GM12878 (cell line): ENCODE data around the gene PKD2.

Experiments
- ASH2L ChIP-seq: fragments of 300-600, 200-600 bp; sonication (generic); IDR thresholded peaks from 2 replicates; pipeline ENCODE4 v1.6.1; 2017; ENCODE audit warnings: low read depth, mild to moderate bottlenecking, borderline replicate concordance
- BRCA1 ChIP-seq: IDR thresholded peaks from 2 replicates; pipeline ENCODE4 v1.6.1; 2011; ENCODE audit warnings: low read depth, low read length, improper control_type of control experiment
- DPF2 ChIP-seq: fragments of 450-650 bp; IDR thresholded peaks from 2 replicates; pipeline ENCODE4 v1.6.1; 2017; ENCODE audit warnings: mild to moderate bottlenecking
- HCFC1 ChIP-seq: fragments of 150-350 bp; IDR thresholded peaks from 2 replicates; pipeline ENCODE4 v1.6.1; 2014; ENCODE audit warnings: low read length
- PML ChIP-seq: IDR thresholded peaks from 2 replicates; pipeline ENCODE4 v1.6.1; 2012; ENCODE audit warnings: low read length, inconsistent platforms
- POLR2A ChIP-seq: IDR thresholded peaks from 2 replicates; pipeline ENCODE4 v1.6.1; 2011; ENCODE audit warnings: low read depth, mild to moderate bottlenecking, low read length
- POLR2AphosphoS2 ChIP-seq: IDR thresholded peaks from 2 replicates; pipeline ENCODE4 v1.6.1; 2011; ENCODE audit warnings: low read depth, mild to moderate bottlenecking, low read length, improper control_type of control experiment, moderate library complexity
- REST ChIP-seq: IDR thresholded peaks from 2 replicates; pipeline ENCODE4 v1.6.1; 2012; ENCODE audit warnings: mild to moderate bottlenecking, low read depth, low read length
- YY1 ChIP-seq: IDR thresholded peaks from 2 replicates; pipeline ENCODE4 v1.6.1; 2011; ENCODE audit warnings: low read depth, mild to moderate bottlenecking, low read length
- TF ChIP-seq, protein P1 (sequence below): IDR thresholded peaks from 2 replicates; pipeline ENCODE4 v1.6.1; 2012; ENCODE audit warnings: low read depth, low read length, improper control_type of control experiment
- TF ChIP-seq, protein P2 (sequence below), 3 experiments: IDR thresholded peaks in 2 of 3; conservative IDR thresholded peaks in 1 of 3; 2 replicates each; pipeline ENCODE4 v1.5.1; 2011; ENCODE audit warnings: low read depth in 3 of 3, low read length in 3 of 3, mild to moderate bottlenecking in 3 of 3, control low read depth in 2 of 3, moderate library complexity in 2 of 3, inconsistent platforms in 1 of 3, mixed read lengths in 1 of 3; ENCODE audit not compliant: control insufficient read depth in 2 of 3, insufficient read depth in 1 of 3; ENCODE audit errors: extremely low read depth in 1 of 3

DNA sequence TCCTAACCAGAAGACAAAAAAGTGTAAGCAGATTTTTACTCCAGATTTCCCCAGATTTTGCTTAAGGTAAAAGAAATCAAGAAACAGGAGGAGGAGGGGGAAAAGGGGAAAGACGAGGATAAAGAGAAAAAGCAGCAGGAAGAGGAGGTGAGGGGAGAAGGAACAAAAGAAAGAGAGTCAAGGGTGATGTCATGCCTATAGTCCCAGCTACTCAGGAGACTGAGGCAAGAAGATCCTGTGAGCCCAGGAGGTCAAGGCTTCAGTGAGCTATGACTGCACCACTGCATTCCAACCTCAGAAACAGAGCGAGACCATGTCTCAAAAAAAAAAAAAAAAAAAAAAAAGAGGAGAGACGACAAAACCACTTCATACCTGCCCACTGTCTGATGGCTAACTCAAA, 12.0 kb upstream of the PKD2 start:
- TF ChIP-seq DPF2: no peak
- no peak for TF ChIP-seq ASH2L
- no peak for TF ChIP-seq POLR2AphosphoS2
- no peak for TF ChIP-seq REST
- no peak for TF ChIP-seq YY1
- no peak for TF ChIP-seq PML
- TF ChIP-seq POLR2A: no peak
- TF ChIP-seq, protein P1, sequence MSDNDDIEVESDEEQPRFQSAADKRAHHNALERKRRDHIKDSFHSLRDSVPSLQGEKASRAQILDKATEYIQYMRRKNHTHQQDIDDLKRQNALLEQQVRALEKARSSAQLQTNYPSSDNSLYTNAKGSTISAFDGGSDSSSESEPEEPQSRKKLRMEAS: no peak
- TF ChIP-seq HCFC1: no peak
- TF ChIP-seq BRCA1: no peak
- TF ChIP-seq, protein P2, sequence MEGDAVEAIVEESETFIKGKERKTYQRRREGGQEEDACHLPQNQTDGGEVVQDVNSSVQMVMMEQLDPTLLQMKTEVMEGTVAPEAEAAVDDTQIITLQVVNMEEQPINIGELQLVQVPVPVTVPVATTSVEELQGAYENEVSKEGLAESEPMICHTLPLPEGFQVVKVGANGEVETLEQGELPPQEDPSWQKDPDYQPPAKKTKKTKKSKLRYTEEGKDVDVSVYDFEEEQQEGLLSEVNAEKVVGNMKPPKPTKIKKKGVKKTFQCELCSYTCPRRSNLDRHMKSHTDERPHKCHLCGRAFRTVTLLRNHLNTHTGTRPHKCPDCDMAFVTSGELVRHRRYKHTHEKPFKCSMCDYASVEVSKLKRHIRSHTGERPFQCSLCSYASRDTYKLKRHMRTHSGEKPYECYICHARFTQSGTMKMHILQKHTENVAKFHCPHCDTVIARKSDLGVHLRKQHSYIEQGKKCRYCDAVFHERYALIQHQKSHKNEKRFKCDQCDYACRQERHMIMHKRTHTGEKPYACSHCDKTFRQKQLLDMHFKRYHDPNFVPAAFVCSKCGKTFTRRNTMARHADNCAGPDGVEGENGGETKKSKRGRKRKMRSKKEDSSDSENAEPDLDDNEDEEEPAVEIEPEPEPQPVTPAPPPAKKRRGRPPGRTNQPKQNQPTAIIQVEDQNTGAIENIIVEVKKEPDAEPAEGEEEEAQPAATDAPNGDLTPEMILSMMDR (IDR thresholded peaks at IDR 0.05 in 2 of 3, conservative IDR thresholded peaks at IDR 0.05 in 1 of 3; ENCODE audit: control insufficient read depth in 2 of 3, extremely low read depth in 1 of 3, insufficient read depth in 1 of 3, low read depth in 3 of 3, low read length in 3 of 3): no peak
